Measurements from ENCODE around the gene PROB1.

The PROB1 gene

GRCh38 chr5:139391570-139392323, 3.2 kb downstream of the PROB1 start:
- no peak overlapping the region for H3K9ac ChIP-seq (ENCODE audit: low read length)
- H3K23ac ChIP-seq (ENCODE audit: low read length) = no peak overlapping the region
- H2AK5ac ChIP-seq (ENCODE audit: low read length) = no peak overlapping the region
- no CpG with 5 or more reads among the region's 33 CpGs for WGBS (ENCODE audit: extremely low coverage, insufficient coverage, insufficient read length)
- H3K79me2 ChIP-seq (ENCODE audit: control insufficient read depth, insufficient read depth, low read length, poor library complexity) = peaks cover 5% of the 10 kb centered on the region
- peak overlapping the region; percentile 27 for H4K12ac ChIP-seq (ENCODE audit: low read depth, low read length)
- no peak overlapping the region for H2BK12ac ChIP-seq (ENCODE audit: low read length)
- DNase-seq = no peak
- no peak overlapping the region for H3K4ac ChIP-seq (ENCODE audit: low read depth, low read length)
- no peak overlapping the region for H3K27ac ChIP-seq (ENCODE audit: low read depth, low read length)
- H3K79me1 ChIP-seq (ENCODE audit: low read length) = no peaks in the 10 kb centered on the region
- no peak overlapping the region for H3K4me3 ChIP-seq (ENCODE audit: low read depth, low read length)
- peaks cover 32% of the 10 kb centered on the region for H3K27me3 ChIP-seq (ENCODE audit: insufficient read depth, low read length)
- H2BK120ac ChIP-seq (ENCODE audit: insufficient read depth, low read length, poor library complexity) = peak overlapping the region; percentile 18
- H2AFZ ChIP-seq (ENCODE audit: insufficient read depth, low read length, poor library complexity) = peak overlapping the region; percentile 93
- peaks cover 19 to 28% of the 10 kb centered on the region in 2 experiments for H3K4me1 ChIP-seq (ENCODE audit: control insufficient read depth in 1 of 2, insufficient read depth in 2 of 2, low read length in 2 of 2)
- H3K36me3 ChIP-seq (ENCODE audit: control insufficient read depth in 1 of 2, insufficient read depth in 2 of 2, low read length in 2 of 2) = no peaks in the 10 kb centered on the region
- H3K4me2 ChIP-seq (ENCODE audit: low read length) = peak overlapping the region; percentile 64
- H4K8ac ChIP-seq (ENCODE audit: low read depth, low read length) = peak overlapping the region; percentile 68
- H3K18ac ChIP-seq (ENCODE audit: low read length) = no peak overlapping the region
- H2BK5ac ChIP-seq (ENCODE audit: low read depth, low read length, poor library complexity) = no peak overlapping the region
- H3K14ac ChIP-seq (ENCODE audit: low read length) = no peak overlapping the region
- peaks cover 2% of the 10 kb centered on the region for H3K9me3 ChIP-seq (ENCODE audit: insufficient read depth, low read depth, low read length)
- H4K91ac ChIP-seq (ENCODE audit: low read depth, low read length) = peak overlapping the region; percentile 44

- H3K9me3 ChIP-seq (ENCODE audit: insufficient read depth, low read depth, low read length) = peaks cover 2% of the 10 kb centered on the region
- peaks cover 32% of the 10 kb centered on the region for H3K27me3 ChIP-seq (ENCODE audit: insufficient read depth, low read length)
- peaks cover 19 to 28% of the 10 kb centered on the region in 2 experiments for H3K4me1 ChIP-seq (ENCODE audit: control insufficient read depth in 1 of 2, insufficient read depth in 2 of 2, low read length in 2 of 2)
- H4K12ac ChIP-seq (ENCODE audit: low read depth, low read length) = no peak overlapping the region
- no peak overlapping the region for H3K9ac ChIP-seq (ENCODE audit: low read length)
- no peak overlapping the region for H2BK5ac ChIP-seq (ENCODE audit: low read depth, low read length, poor library complexity)
- no peak overlapping the region for H2AK5ac ChIP-seq (ENCODE audit: low read length)
- no peak overlapping the region for H3K23ac ChIP-seq (ENCODE audit: low read length)
- no peak overlapping the region for H2AFZ ChIP-seq (ENCODE audit: insufficient read depth, low read length, poor library complexity)
- H2BK12ac ChIP-seq (ENCODE audit: low read length) = no peak overlapping the region
- no peaks in the 10 kb centered on the region for H3K79me1 ChIP-seq (ENCODE audit: low read length)
- H4K91ac ChIP-seq (ENCODE audit: low read depth, low read length) = no peak overlapping the region
- no peaks in the 10 kb centered on the region for H3K36me3 ChIP-seq (ENCODE audit: control insufficient read depth in 1 of 2, insufficient read depth in 2 of 2, low read length in 2 of 2)
- H4K8ac ChIP-seq (ENCODE audit: low read depth, low read length) = no peak overlapping the region
- no peak overlapping the region for H2BK120ac ChIP-seq (ENCODE audit: insufficient read depth, low read length, poor library complexity)
- H3K4ac ChIP-seq (ENCODE audit: low read depth, low read length) = no peak overlapping the region
- H3K18ac ChIP-seq (ENCODE audit: low read length) = no peak overlapping the region
- no peak overlapping the region for H3K4me2 ChIP-seq (ENCODE audit: low read length)
- peaks cover 5% of the 10 kb centered on the region for H3K79me2 ChIP-seq (ENCODE audit: control insufficient read depth, insufficient read depth, low read length, poor library complexity)
- DNase-seq = no peak
- no CpG with 5 or more reads among the region's 10 CpGs for WGBS (ENCODE audit: extremely low coverage, insufficient coverage, insufficient read length)
- no peak overlapping the region for H3K27ac ChIP-seq (ENCODE audit: low read depth, low read length)
- H3K14ac ChIP-seq (ENCODE audit: low read length) = no peak overlapping the region
- no peak overlapping the region for H3K4me3 ChIP-seq (ENCODE audit: low read depth, low read length)
Measured at GRCh38 chr5:139390639-139391569, 4.0 kb downstream of the PROB1 start.

- H4K91ac ChIP-seq (ENCODE audit: low read depth, low read length) = no peak within 1 kb of the TSS
- H3K27me3 ChIP-seq (ENCODE audit: insufficient read depth, low read length) = peaks cover 29% of the 10 kb centered on the region
- H4K8ac ChIP-seq (ENCODE audit: low read depth, low read length) = no peak within 1 kb of the TSS
- peaks cover 19 to 32% of the 10 kb centered on the region in 2 experiments for H3K4me1 ChIP-seq (ENCODE audit: control insufficient read depth in 1 of 2, insufficient read depth in 2 of 2, low read length in 2 of 2)
- H3K18ac ChIP-seq (ENCODE audit: low read length) = no peak within 1 kb of the TSS
- no peak within 1 kb of the TSS for H3K4me3 ChIP-seq (ENCODE audit: low read depth, low read length)
- no peak within 1 kb of the TSS for H2BK120ac ChIP-seq (ENCODE audit: insufficient read depth, low read length, poor library complexity)
- H3K27ac ChIP-seq (ENCODE audit: low read depth, low read length) = no peak within 1 kb of the TSS
- no peaks in the 10 kb centered on the region for H3K79me1 ChIP-seq (ENCODE audit: low read length)
- H3K4me2 ChIP-seq (ENCODE audit: low read length) = no peak within 1 kb of the TSS
- no peak within 1 kb of the TSS for H4K12ac ChIP-seq (ENCODE audit: low read depth, low read length)
- H3K36me3 ChIP-seq (ENCODE audit: control insufficient read depth in 1 of 2, insufficient read depth in 2 of 2, low read length in 2 of 2) = no peaks in the 10 kb centered on the region
- no CpG with 5 or more reads among the region's 11 CpGs for WGBS (ENCODE audit: extremely low coverage, insufficient coverage, insufficient read length)
- no peak within 1 kb of the TSS for H2BK5ac ChIP-seq (ENCODE audit: low read depth, low read length, poor library complexity)
- H2BK12ac ChIP-seq (ENCODE audit: low read length) = no peak within 1 kb of the TSS
- no peak within 1 kb of the TSS for H2AFZ ChIP-seq (ENCODE audit: insufficient read depth, low read length, poor library complexity)
- DNase-seq = no peak
- no peak within 1 kb of the TSS for H3K14ac ChIP-seq (ENCODE audit: low read length)
- H3K79me2 ChIP-seq (ENCODE audit: control insufficient read depth, insufficient read depth, low read length, poor library complexity) = peaks cover 5% of the 10 kb centered on the region
- H2AK5ac ChIP-seq (ENCODE audit: low read length) = no peak within 1 kb of the TSS
- H3K9me3 ChIP-seq (ENCODE audit: insufficient read depth, low read depth, low read length) = no peaks in the 10 kb centered on the region
- H3K4ac ChIP-seq (ENCODE audit: low read depth, low read length) = no peak within 1 kb of the TSS
- H3K23ac ChIP-seq (ENCODE audit: low read length) = no peak within 1 kb of the TSS
- H3K9ac ChIP-seq (ENCODE audit: low read length) = no peak within 1 kb of the TSS
Measured at GRCh38 chr5:139389701-139390638, 4.9 kb downstream of the PROB1 start, which contains the start of gene MZB1. MZB1 (minus strand) TSS chr5:139389913; CDS start chr5:139389856, 57 bp downstream.

Data from trophoblast cell (in vitro differentiated cells and primary cell).